Loucy (cell line): Measurements from ENCODE around the gene NBAS.

Experiments used
- EZH2phosphoT487 ChIP-seq: fragments of 200-600 bp; IDR thresholded peaks from 2 replicates; pipeline ENCODE4 v1.6.1; 2018; ENCODE audit warnings: antibody characterized with exemption, mild to moderate bottlenecking, moderate library complexity, borderline replicate concordance
- TF ChIP-seq, protein P1 (sequence below): fragments of 200-600 bp; sonication (generic); conservative IDR thresholded peaks from 2 replicates; pipeline ENCODE4 v1.5.1; 2014; ENCODE audit warnings: mild to moderate bottlenecking, antibody characterized with exemption, low read length

DNA sequence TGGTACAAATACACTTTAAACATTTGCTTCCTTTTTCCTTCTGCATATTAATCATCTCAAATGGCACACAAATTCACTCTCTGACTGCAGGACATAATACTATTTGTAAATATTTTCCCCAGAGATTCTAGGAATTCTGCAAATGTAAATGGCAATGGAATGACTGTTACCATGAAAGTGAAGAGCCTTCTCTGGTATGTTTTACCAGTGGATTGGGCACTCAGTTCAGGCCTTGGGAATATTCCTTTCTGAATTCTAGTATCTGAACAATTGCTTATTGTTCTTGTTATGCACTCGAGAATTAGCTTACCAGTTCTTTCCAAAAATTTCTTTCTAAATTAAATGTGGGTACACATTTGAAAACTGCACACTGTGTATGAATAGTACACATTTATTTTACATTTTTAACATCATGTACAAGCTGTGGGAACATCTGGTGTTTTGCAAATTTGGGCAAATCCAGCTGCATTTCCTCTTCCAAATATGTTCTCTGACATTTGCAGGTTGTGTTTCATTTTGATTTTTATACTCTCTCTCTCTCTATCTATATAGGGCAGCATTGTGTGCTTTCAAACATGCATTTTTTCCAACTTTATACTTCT is 289.1 kb downstream of the NBAS start:
- TF ChIP-seq, protein P1, sequence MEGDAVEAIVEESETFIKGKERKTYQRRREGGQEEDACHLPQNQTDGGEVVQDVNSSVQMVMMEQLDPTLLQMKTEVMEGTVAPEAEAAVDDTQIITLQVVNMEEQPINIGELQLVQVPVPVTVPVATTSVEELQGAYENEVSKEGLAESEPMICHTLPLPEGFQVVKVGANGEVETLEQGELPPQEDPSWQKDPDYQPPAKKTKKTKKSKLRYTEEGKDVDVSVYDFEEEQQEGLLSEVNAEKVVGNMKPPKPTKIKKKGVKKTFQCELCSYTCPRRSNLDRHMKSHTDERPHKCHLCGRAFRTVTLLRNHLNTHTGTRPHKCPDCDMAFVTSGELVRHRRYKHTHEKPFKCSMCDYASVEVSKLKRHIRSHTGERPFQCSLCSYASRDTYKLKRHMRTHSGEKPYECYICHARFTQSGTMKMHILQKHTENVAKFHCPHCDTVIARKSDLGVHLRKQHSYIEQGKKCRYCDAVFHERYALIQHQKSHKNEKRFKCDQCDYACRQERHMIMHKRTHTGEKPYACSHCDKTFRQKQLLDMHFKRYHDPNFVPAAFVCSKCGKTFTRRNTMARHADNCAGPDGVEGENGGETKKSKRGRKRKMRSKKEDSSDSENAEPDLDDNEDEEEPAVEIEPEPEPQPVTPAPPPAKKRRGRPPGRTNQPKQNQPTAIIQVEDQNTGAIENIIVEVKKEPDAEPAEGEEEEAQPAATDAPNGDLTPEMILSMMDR: no peak
- TF ChIP-seq EZH2phosphoT487: no peak
